Large intestine (tissue), 3 donors: ENCODE data around the gene ATF5. TPM values are rescaled to one million over a fixed set of nuclear protein-coding genes. Genes with fewer than 3 reads are reported as not detected.

Source experiments
- DNase-seq, 2 donors: peaks; one replicate each; pipeline versions ENCODE4 v3.0.0 to v3.0.0-alpha.2; 2013
- H3K27ac ChIP-seq: one replicate; pipeline ENCODE4 v1.5.1; 2013; ENCODE audit warnings: low read length
- H3K27me3 ChIP-seq: 2 replicates; pipeline ENCODE4 v1.6.1; 2013; ENCODE audit warnings: low read length; ENCODE audit not compliant: control insufficient read depth, insufficient read depth
- H3K36me3 ChIP-seq: 2 replicates; pipeline ENCODE4 v1.6.1; 2013; ENCODE audit warnings: low read length; ENCODE audit not compliant: control insufficient read depth, insufficient read depth
- H3K4me1 ChIP-seq: one replicate; pipeline ENCODE4 v1.6.1; 2013; ENCODE audit warnings: low read length; ENCODE audit not compliant: control insufficient read depth, insufficient read depth
- H3K4me3 ChIP-seq: one replicate; pipeline ENCODE4 v1.5.1; 2013; ENCODE audit warnings: low read length
- H3K9me3 ChIP-seq: one replicate; pipeline ENCODE4 v1.6.1; 2013; ENCODE audit warnings: mild to moderate bottlenecking, low read depth, low read length, moderate library complexity; ENCODE audit not compliant: control insufficient read depth
- WGBS: methylation state at CpG from one replicate; pipeline ENCODE4 v1.1.5; 2013; ENCODE audit warnings: low lambda C conversion rate; ENCODE audit not compliant: insufficient coverage; 5-methylcytosine and 5-hydroxymethylcytosine counted together
- polyA plus RNA-seq: library from polyadenylated mRNA; unstranded; fragments of 120-200 nt; gene quantifications from one replicate; pipeline ENCODE4 v1.2.1, GENCODE V29; 2013

Gene ATF5
- polyA plus RNA-seq, 1 donor, result 44.7 TPM

DNA sequence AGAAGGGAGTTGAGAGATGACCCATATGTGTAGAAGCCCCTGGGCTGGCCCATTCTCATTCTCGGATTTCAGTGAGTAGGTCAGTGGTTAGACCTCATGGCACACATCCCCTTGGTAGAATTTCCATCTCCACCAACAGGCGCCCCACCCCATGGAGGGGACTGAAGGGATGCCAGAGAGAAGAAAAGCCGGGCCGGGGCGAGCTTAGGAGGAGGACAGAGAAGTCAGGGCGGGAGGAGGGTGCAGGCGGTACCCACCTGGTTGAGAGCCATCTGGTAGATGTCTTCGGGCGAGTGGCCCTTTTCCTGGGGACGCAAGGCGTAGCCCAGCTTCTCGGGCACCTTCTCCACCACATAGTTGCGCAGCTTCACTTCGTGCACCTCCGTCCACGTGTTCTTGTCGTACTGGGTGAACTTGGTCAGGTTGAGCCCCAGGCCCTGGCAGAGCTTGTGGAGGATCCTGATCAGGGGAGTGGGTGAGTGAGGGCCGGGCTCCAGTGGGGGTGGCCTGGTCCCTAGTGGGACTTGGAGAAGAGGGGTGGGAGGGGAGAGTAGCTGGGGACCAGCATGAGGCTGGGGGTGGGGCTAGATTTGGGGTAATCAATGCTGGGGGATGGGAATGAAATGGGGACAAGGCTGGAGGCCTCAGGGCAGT, 34.9 kb upstream of the ATF5 start:
- WGBS, result 90% methylated on average over 2 of the region's 18 CpGs
- Histone ChIP-seq H3K4me3 (no peak overlapping the region), H3K27ac (no peak overlapping the region), H3K36me3 (no peaks in the 10 kb centered on the region), H3K9me3 (peaks cover 11% of the 10 kb centered on the region), H3K27me3 (peaks cover 19% of the 10 kb centered on the region), H3K4me1 (peaks cover 11% of the 10 kb centered on the region)
- no peak for DNase-seq

DNA sequence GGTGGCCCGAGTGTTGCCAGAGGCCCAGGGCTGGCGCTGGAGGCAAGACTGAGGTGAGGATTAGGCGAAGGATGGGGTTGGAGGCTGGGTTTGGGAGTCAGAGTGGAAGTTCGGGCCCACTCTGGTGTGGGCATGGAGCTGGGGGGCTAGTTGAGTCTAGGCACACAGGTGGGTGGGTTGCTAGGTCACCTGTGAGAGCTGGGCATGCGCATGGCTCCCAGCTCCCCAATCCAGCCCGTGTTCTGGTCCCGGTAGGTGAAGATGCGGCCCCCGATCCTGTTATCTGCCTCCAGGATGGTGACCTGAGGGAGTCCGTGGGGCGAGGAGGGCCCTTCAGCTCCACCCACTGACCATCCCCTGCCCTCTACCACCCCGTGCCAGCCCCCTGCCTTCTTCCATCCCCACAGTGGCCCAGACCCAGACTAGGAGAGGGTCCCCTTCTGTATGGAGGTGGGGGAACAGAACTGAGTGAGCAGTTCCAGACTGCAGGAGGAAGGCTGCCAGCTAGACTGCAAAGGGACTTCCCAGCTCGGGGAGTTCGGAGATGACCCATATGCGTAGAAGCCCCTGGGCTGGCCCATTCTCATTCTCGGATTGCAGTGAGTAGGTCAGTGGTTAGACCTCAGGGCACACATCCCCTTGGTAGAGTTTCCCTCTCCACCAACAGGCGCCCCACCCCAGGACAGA, 34.0 kb upstream of the ATF5 start:
- no CpG with 5 or more reads among the region's 17 CpGs for WGBS
- no peak overlapping the region for H3K27ac ChIP-seq
- H3K4me1 ChIP-seq, result peaks cover 11% of the 10 kb centered on the region
- no peak overlapping the region for H3K4me3 ChIP-seq
- H3K36me3 ChIP-seq, result no peaks in the 10 kb centered on the region
- H3K9me3 ChIP-seq, result peaks cover 2% of the 10 kb centered on the region
- H3K27me3 ChIP-seq, result peaks cover 14% of the 10 kb centered on the region
- DNase-seq, result no peak

DNA sequence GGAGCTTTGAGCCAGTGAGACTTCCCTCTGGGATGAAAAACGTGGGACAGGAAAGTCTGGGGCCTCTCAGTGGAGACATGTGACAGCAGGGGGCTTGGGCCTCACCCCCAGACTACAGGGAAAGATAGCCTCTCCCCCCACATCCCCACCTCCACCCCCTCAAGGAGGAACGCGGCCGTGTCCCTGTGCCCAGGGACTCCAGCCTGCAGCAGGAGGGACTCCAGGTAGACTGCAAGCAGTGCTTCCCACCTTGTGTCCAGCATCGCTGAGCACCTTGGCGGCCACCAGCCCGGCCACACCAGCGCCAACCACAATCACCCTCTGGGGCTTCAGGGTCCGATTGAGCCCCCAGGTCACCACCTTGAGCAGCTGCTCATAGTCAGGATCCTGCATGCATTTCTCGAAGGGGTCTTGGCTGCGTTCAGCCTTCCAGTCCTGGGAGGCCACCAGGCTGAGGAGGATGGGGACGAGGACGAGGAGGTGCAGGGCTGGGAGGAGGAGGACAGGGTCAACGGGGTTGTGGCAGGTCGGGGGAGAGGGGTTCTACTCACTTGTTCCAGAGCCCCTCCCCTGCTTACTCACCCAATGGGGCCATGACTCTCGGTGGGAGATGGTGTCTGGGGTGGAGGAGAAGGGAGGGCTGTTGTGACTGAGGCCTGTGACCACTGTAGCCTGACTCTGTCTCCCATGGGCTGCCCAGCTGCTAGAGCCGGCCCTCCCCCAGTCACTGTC, 33.3 kb upstream of the ATF5 start:
- no CpG with 5 or more reads among the region's 17 CpGs for WGBS
- peaks cover 8% of the 10 kb centered on the region for H3K4me1 ChIP-seq
- no peak for DNase-seq
- H3K4me3 ChIP-seq, result no peak overlapping the region
- H3K9me3 ChIP-seq, result no peaks in the 10 kb centered on the region
- no peaks in the 10 kb centered on the region for H3K36me3 ChIP-seq
- no peak overlapping the region for H3K27ac ChIP-seq
- peaks cover 10% of the 10 kb centered on the region for H3K27me3 ChIP-seq

DNA sequence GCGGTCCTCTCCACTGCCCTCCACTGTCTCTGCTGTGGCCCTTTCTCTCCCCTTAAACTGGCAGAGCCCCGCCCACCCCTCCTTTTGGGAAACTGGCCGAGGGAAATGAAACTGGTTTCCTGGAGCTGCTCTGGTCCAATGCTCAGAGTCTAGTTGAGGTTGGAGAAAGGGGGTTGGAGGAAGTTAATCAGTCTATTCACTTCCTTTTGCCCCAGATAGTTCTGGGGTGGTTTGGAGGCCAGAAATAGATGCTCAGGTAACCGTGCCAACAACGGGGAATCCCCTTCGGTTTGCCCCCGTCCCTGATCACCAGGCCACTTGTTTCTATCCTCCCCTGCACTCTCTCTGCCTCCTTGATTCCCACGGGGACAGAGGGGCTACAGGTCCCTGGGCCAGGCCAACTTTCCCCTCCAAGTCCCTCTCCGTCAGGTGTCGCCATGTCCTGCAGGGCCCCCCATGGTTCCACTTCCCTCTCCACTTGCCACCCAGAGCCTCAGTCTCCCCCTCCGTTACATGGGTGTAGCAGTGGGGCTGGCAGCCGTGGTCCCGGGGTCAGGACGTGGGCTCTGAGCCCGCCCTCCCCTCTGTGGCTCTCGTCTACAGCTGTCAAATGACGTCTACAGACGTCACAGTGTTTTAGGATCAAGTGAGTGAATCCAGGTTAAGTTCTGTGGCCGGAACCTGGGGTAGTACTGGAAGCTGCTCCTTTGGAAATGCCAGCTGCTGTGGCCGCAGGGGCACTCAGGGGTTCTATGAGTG, 32.0 kb upstream of the ATF5 start, which contains the start of gene IL4I1:
Gene IL4I1, minus strand, starts transcription at position 25 of the 759 bp plus-strand sequence. CDS start 727 bp downstream, outside the sequence.
- no peaks in the 10 kb centered on the region for H3K36me3 ChIP-seq
- H3K27ac ChIP-seq, result peak within 1 kb of the TSS; percentile 11
- no peaks in the 10 kb centered on the region for H3K9me3 ChIP-seq
- no peaks in the 10 kb centered on the region for H3K27me3 ChIP-seq
- peaks cover 5% of the 10 kb centered on the region for H3K4me1 ChIP-seq
- no peak within 1 kb of the TSS for H3K4me3 ChIP-seq
- WGBS, result 40% methylated on average over 2 of the region's 20 CpGs
- DNase-seq, result no peak

DNA sequence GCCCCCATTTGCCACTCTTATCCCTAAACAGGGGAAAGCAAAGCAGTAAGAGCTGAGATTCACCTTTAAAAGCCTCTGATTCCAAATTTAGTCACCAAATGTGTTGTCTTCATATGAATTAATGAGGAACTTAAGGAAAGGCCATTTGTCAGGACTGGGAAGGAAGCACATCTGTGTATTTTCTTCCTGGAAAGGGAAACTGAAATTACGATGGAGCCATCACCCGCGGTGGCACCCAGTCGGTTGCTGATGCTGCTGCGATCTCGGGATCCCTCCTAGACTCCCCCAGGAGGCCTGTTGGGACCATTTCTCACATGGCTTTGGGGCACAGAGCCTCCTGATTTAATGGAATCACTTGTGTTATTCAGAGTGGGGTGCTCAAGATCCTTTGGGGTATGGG, 24.9 kb upstream of the ATF5 start:
- Histone ChIP-seq H3K36me3 (peaks cover 24% of the 10 kb centered on the region), H3K27me3 (no peaks in the 10 kb centered on the region), H3K4me1 (no peaks in the 10 kb centered on the region), H3K27ac (no peak overlapping the region), H3K4me3 (no peak overlapping the region), H3K9me3 (no peaks in the 10 kb centered on the region)
- DNase-seq, result no peak
- no CpG with 5 or more reads among the region's 6 CpGs for WGBS

DNA sequence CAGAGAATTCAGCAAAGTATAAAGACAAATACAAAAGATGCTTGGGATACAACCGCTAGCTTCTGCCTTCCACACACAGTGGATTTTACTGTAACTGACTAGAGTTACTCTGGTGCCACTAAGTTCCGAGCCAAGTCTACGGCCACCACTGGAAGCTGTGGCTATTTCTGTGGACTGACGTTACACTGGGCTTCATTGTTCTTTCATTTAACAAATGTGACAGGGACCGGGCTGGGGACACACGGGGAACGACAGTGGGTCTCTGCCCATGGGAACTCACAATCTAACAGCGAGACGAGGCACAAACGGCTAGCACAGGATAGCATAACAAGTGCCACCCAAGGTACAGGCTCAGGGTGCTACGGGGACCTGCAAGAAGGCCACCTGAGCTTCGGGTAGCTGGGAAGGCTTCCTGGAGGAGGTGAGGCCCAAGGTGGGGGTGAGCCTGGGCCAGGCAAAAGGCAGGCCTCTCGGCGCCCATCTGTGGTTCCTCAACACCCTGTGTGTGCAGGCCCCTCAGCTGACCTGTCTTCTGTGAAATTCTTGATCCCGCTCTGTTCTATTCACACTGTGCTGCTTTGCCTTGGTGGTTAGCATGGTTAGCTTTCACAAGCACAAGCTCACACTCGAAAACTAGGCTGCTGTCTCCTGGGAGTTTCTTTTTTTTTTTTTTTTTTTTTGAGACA, 22.0 kb upstream of the ATF5 start:
- WGBS, result no CpG with 5 or more reads among the region's 16 CpGs
- Histone ChIP-seq H3K27ac (no peak overlapping the region), H3K36me3 (peaks cover 35% of the 10 kb centered on the region), H3K9me3 (no peaks in the 10 kb centered on the region), H3K4me3 (no peak overlapping the region), H3K4me1 (no peaks in the 10 kb centered on the region), H3K27me3 (no peaks in the 10 kb centered on the region)
- DNase-seq, result no peak

DNA sequence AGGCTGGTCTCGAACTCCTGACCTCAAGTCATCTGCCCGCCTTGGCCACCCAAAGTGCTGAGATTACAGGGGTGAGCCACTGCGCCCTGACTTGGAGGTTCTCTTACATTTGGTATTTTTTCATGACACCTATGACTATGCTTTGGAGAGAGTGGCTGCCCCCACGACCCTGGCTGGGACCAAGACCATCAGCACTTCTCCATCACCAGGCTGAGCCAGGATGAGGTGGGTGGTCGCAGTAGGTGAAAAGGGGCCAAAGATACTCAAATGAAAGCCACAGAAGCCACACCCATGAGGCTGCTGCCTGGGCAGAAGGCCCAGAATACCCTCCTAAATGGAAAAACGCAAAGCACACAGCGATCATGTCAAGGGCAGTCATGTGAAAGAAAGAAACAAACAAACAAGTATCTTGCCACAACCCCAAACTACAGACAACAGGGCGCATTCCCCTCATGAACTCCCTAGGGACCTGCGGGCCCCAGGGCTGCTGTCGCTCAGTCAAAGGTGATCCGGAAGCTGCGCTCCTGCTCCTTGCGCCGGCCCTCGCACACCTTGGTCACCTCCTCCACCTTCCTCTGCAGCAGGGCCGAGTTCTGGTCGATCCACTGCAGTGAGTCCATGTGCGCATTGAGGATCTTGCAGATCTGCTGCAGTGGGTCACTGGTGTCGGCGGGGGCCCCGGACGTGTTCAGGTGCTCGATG, 21.1 kb upstream of the ATF5 start:
- H3K36me3 ChIP-seq, result peaks cover 41% of the 10 kb centered on the region
- H3K27ac ChIP-seq, result no peak overlapping the region
- WGBS, result no CpG with 5 or more reads among the region's 23 CpGs
- H3K27me3 ChIP-seq, result no peaks in the 10 kb centered on the region
- no peak overlapping the region for H3K4me3 ChIP-seq
- no peak for DNase-seq
- peaks cover 2% of the 10 kb centered on the region for H3K4me1 ChIP-seq
- no peaks in the 10 kb centered on the region for H3K9me3 ChIP-seq

DNA sequence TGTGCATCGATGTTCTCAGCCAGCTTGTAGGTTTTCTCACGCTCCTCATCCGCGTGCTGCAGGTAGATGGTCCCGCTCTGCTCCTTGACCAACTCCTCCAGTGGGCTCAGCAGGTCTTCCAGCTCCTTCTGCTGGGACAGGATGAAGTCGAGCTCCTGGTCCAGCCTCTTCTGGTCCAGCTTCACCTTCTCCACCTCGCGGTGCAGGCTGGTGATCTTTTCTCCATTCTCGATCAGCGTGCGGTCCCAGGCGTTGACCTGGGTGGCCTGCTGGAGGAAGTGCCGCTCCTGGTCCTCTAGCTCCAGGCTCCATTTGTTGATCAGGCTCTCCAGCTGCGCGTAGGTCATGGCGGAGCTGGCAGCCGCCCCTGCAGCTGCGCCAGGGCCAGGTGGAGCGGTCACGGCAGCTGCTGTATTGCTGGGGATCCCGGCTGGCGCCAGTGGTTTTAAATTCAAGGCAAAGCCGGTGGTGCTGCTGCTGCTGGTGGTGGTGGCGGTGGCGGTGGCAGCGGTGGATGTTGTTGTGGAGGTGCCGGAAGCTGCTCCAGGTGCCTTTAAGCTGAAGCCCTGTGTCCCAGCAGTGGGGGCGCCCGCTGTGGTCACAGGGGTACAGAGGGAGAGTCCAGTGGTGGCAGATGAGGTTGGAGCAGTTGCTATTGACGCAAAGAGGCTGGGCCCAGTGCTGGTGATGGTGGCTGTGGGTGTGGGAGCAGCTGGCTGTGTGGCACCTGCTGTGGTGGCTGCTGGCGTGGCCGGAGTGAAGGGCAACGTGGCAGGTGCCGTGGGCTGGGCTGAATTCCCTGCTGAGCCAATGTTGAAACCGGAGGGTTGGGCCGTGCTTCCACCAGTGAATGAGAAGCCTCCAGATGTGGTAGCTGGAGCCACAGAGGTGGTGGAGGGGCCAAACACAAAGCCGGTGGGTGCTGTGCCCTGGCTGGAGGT, 20.3 kb upstream of the ATF5 start:
- H3K27me3 ChIP-seq, result no peaks in the 10 kb centered on the region
- H3K4me1 ChIP-seq, result peaks cover 6% of the 10 kb centered on the region
- no peaks in the 10 kb centered on the region for H3K9me3 ChIP-seq
- peaks cover 48% of the 10 kb centered on the region for H3K36me3 ChIP-seq
- 100% methylated on average over 1 of the region's 37 CpGs for WGBS
- DNase-seq, result no peak
- H3K27ac ChIP-seq, result no peak overlapping the region
- no peak overlapping the region for H3K4me3 ChIP-seq

DNA sequence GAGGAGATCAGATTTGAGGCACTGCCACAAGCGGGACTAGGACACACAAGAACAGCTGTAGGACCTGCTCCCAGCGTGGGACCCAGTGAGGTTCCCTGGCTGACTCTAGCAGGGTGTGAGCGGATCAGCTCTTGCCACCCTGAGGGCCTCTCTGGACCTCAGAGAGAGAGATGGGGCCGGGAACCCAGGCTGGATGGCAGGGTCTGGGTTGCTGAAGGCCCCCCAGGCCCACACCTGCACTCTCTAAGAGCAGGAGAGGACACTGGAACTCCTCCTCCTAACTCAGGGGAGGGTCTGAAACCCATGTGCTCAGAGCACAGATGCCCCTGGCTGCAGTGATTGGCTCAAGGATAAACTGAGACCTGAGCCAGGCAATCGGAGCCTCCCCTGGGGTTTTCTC, 18.8 kb upstream of the ATF5 start:
- no peak for DNase-seq
- WGBS, result no CpG with 5 or more reads among the region's 5 CpGs
- peaks cover 53% of the 10 kb centered on the region for H3K36me3 ChIP-seq

More for the DNA sequence above, 18.8 kb upstream of the ATF5 start:
- Histone ChIP-seq H3K9me3 (no peaks in the 10 kb centered on the region), H3K27ac (no peak overlapping the region), H3K27me3 (no peaks in the 10 kb centered on the region), H3K4me3 (no peak overlapping the region), H3K4me1 (peaks cover 6% of the 10 kb centered on the region)
